Trophoblast cell (in vitro differentiated cells and primary cell): ENCODE results near the gene GPSM3.

Experiments
- DNase-seq, 2 donors: peaks; one replicate each; pipeline ENCODE4 v3.0.0-alpha.2; 2016
- H2AFZ ChIP-seq: 2 replicates; pipeline ENCODE4 v1.6.1; 2013; ENCODE audit warnings: low read length, moderate library complexity, mild to moderate bottlenecking; ENCODE audit not compliant: insufficient read depth, poor library complexity
- H2AK5ac ChIP-seq: 2 replicates; pipeline ENCODE4 v1.6.1; 2013; ENCODE audit warnings: mild to moderate bottlenecking, low read length
- H2BK120ac ChIP-seq: 2 replicates; pipeline ENCODE4 v1.6.1; 2013; ENCODE audit warnings: low read length, mild to moderate bottlenecking, moderate library complexity; ENCODE audit not compliant: insufficient read depth, poor library complexity
- H2BK12ac ChIP-seq: 2 replicates; pipeline ENCODE4 v1.6.1; 2013; ENCODE audit warnings: mild to moderate bottlenecking, low read length, moderate library complexity
- H2BK5ac ChIP-seq: 2 replicates; pipeline ENCODE4 v1.6.1; 2013; ENCODE audit warnings: low read length, low read depth, moderate library complexity, mild to moderate bottlenecking; ENCODE audit not compliant: poor library complexity
- H3K14ac ChIP-seq: 2 replicates; pipeline ENCODE4 v1.6.1; 2013; ENCODE audit warnings: mild to moderate bottlenecking, low read length
- H3K18ac ChIP-seq: 2 replicates; pipeline ENCODE4 v1.6.1; 2013; ENCODE audit warnings: mild to moderate bottlenecking, low read length
- H3K23ac ChIP-seq: 2 replicates; pipeline ENCODE4 v1.6.1; 2013; ENCODE audit warnings: low read length
- H3K27ac ChIP-seq: 2 replicates; pipeline ENCODE4 v1.5.1; 2013; ENCODE audit warnings: low read depth, mild to moderate bottlenecking, inconsistent platforms, low read length, moderate library complexity
- H3K27me3 ChIP-seq: 2 replicates; pipeline ENCODE4 v1.6.1; 2013; ENCODE audit warnings: inconsistent platforms, mild to moderate bottlenecking, low read length, moderate library complexity; ENCODE audit not compliant: insufficient read depth
- H3K36me3 ChIP-seq, 2 experiments: 1 replicate in 1 of 2; 2 replicates in 1 of 2; pipeline ENCODE4 v1.6.1; 2013; ENCODE audit warnings: low read length in 2 of 2, mild to moderate bottlenecking in 2 of 2, moderate library complexity in 1 of 2; ENCODE audit not compliant: insufficient read depth in 2 of 2, control insufficient read depth in 1 of 2
- H3K4ac ChIP-seq: 2 replicates; pipeline ENCODE4 v1.6.1; 2013; ENCODE audit warnings: low read depth, mild to moderate bottlenecking, low read length, moderate library complexity
- H3K4me1 ChIP-seq, 2 experiments: 1 replicate in 1 of 2; 2 replicates in 1 of 2; pipeline ENCODE4 v1.6.1; 2013; ENCODE audit warnings: low read length in 2 of 2, mild to moderate bottlenecking in 2 of 2, moderate library complexity in 1 of 2; ENCODE audit not compliant: insufficient read depth in 2 of 2, control insufficient read depth in 1 of 2
- H3K4me2 ChIP-seq: 2 replicates; pipeline ENCODE4 v1.6.1; 2013; ENCODE audit warnings: inconsistent platforms, mild to moderate bottlenecking, low read length, moderate library complexity
- H3K4me3 ChIP-seq: 2 replicates; pipeline ENCODE4 v1.5.1; 2013; ENCODE audit warnings: mild to moderate bottlenecking, low read depth, low read length, inconsistent platforms
- H3K79me1 ChIP-seq: one replicate; pipeline ENCODE4 v1.6.1; 2013; ENCODE audit warnings: low read length
- H3K79me2 ChIP-seq: 2 replicates; pipeline ENCODE4 v1.6.1; 2013; ENCODE audit warnings: low read length, mild to moderate bottlenecking; ENCODE audit not compliant: control insufficient read depth, insufficient read depth, poor library complexity
- H3K9ac ChIP-seq: 2 replicates; pipeline ENCODE4 v1.6.1; 2013; ENCODE audit warnings: mild to moderate bottlenecking, low read length
- H3K9me3 ChIP-seq: 2 replicates; pipeline ENCODE4 v1.6.1; 2013; ENCODE audit warnings: low read depth, mild to moderate bottlenecking, control low read depth, inconsistent platforms, low read length; ENCODE audit not compliant: insufficient read depth
- H4K12ac ChIP-seq: 2 replicates; pipeline ENCODE4 v1.6.1; 2013; ENCODE audit warnings: low read depth, mild to moderate bottlenecking, low read length, moderate library complexity
- H4K8ac ChIP-seq: 2 replicates; pipeline ENCODE4 v1.6.1; 2013; ENCODE audit warnings: low read depth, mild to moderate bottlenecking, low read length, moderate library complexity
- H4K91ac ChIP-seq: one replicate; pipeline ENCODE4 v1.6.1; 2013; ENCODE audit warnings: low read depth, mild to moderate bottlenecking, low read length, moderate library complexity
- WGBS: extraction: QIAGEN DNeasy Blood & Tissue Kit; methylation state at CpG from one replicate; pipeline ENCODE4 v1.1.7; 2013; ENCODE audit warnings: missing lambda C conversion rate; ENCODE audit not compliant: insufficient read length, insufficient coverage; ENCODE audit errors: extremely low coverage; 5-methylcytosine and 5-hydroxymethylcytosine counted together

GPSM3 gene

DNA sequence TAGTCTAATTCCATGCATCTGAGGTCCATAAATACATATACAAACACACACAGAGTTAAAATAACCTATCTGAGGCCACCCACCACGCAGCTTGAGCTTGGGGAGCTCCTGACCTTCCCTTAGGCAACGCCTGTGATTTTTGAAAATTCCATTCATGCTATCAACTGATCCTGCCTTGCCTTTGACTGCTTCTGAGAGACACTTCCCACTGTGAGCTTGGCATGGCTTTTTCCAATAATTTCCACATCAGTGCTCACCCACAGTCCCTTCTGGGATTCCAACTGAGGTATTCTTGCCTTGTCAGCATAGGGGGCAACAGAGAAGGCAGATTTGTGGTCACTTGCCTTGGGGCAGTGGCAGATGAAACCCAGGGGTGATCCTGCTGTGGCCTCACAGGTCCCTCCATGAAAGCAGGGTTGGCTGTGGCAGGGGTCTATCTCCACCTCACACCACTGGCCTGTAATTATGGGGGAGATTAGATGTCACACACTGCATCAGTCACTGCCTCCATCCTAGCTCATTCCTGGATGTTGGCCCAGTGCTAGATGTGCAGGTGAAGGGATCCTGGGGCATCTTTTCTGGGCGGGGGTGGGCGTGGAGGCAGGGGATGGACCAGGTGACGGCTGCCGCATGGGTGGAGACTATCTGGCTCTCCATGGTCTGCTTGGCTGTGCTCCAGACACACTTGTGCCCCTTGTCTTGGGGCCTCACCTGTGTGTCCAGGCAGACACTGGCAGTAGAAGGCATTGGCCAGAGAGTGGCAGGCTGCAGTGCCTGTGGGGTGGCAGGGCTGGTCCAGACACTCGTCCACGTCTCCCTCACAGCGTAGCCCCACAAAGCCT lies 11.2 kb upstream of the GPSM3 start:
- Histone ChIP-seq H2BK120ac (no peak overlapping the region), H3K79me1 (no peaks in the 10 kb centered on the region), H3K4ac (no peak overlapping the region), H3K4me3 (no peak overlapping the region), H3K14ac (no peak overlapping the region), H3K79me2 (no peaks in the 10 kb centered on the region), H3K4me2 (no peak overlapping the region), H2BK12ac (no peak overlapping the region), H3K9ac (no peak overlapping the region), H3K18ac (no peak overlapping the region), H2AFZ (no peak overlapping the region), H2AK5ac (no peak overlapping the region), H3K23ac (no peak overlapping the region), H4K12ac (no peak overlapping the region), H3K9me3 (no peaks in the 10 kb centered on the region), H3K36me3 (no peaks in the 10 kb centered on the region), H4K91ac (no peak overlapping the region), H3K27me3 (no peaks in the 10 kb centered on the region), H3K27ac (no peak overlapping the region), H2BK5ac (no peak overlapping the region), H4K8ac (no peak overlapping the region), H3K4me1 (no peaks in the 10 kb centered on the region)
- WGBS, result no CpG with 5 or more reads among the region's 9 CpGs
- no peak for DNase-seq

DNA sequence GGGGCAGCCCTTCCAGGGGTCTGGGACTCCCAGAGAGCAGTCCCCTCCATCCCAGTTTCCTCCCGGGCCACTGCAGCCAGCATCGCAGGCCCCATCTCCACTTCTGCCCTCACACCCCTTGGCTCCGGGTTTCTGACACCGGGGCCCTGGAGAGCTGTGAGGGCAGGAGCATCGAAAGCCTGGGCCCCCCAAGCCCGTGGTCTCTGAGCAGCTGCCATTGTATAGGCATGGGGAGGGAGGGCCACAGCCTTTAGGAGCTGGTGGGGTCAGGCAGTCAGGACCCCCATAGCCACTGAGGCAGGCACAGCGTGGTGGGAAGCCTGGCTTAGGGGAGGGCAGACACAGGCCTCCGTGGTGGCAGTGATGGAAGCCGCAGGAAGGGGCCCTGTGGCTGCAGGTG lies 9.7 kb upstream of the GPSM3 start:
- H3K14ac ChIP-seq, result no peak overlapping the region

GRCh38 chr6:32200711-32201475 lies 8.4 kb upstream of the GPSM3 start:
- Histone ChIP-seq H3K9ac (no peak overlapping the region), H2BK120ac (no peak overlapping the region), H2AK5ac (no peak overlapping the region), H4K12ac (no peak overlapping the region), H3K18ac (no peak overlapping the region), H3K4ac (no peak overlapping the region), H3K36me3 (no peaks in the 10 kb centered on the region), H2AFZ (no peak overlapping the region), H3K9me3 (no peaks in the 10 kb centered on the region), H3K14ac (no peak overlapping the region), H3K27me3 (no peaks in the 10 kb centered on the region), H2BK5ac (no peak overlapping the region), H3K23ac (no peak overlapping the region), H4K8ac (no peak overlapping the region), H3K27ac (no peak overlapping the region), H2BK12ac (no peak overlapping the region), H3K79me1 (peaks cover 9% of the 10 kb centered on the region), H3K4me2 (no peak overlapping the region), H3K4me1 (peaks cover 5 to 6% of the 10 kb centered on the region in 2 experiments), H4K91ac (no peak overlapping the region), H3K79me2 (peaks cover 4% of the 10 kb centered on the region), H3K4me3 (no peak overlapping the region)
- no peak for DNase-seq
- no CpG with 5 or more reads among the region's 13 CpGs for WGBS

More for the DNA sequence above, 9.7 kb upstream of the GPSM3 start:
- Histone ChIP-seq H3K79me1 (no peaks in the 10 kb centered on the region), H4K12ac (no peak overlapping the region), H3K4me2 (no peak overlapping the region), H2BK120ac (no peak overlapping the region), H4K8ac (no peak overlapping the region), H3K23ac (no peak overlapping the region), H3K4ac (no peak overlapping the region), H3K4me3 (no peak overlapping the region), H3K18ac (no peak overlapping the region), H2BK12ac (no peak overlapping the region), H3K4me1 (no peaks in the 10 kb centered on the region), H3K9me3 (no peaks in the 10 kb centered on the region), H2BK5ac (no peak overlapping the region), H3K36me3 (no peaks in the 10 kb centered on the region), H3K27ac (no peak overlapping the region), H3K9ac (no peak overlapping the region), H4K91ac (no peak overlapping the region), H3K27me3 (no peaks in the 10 kb centered on the region), H2AFZ (no peak overlapping the region), H3K79me2 (no peaks in the 10 kb centered on the region), H2AK5ac (no peak overlapping the region)
- no CpG with 5 or more reads among the region's 9 CpGs for WGBS
- DNase-seq, result no peak

- Histone ChIP-seq H3K23ac (no peak overlapping the region), H2BK120ac (no peak overlapping the region), H4K12ac (no peak overlapping the region), H3K36me3 (no peaks in the 10 kb centered on the region), H3K9me3 (no peaks in the 10 kb centered on the region), H2AFZ (no peak overlapping the region), H4K91ac (no peak overlapping the region), H2BK12ac (no peak overlapping the region), H3K79me1 (peaks cover 13% of the 10 kb centered on the region), H3K4ac (no peak overlapping the region), H3K4me1 (peaks cover 6 to 10% of the 10 kb centered on the region in 2 experiments), H3K79me2 (peaks cover 4% of the 10 kb centered on the region), H3K18ac (no peak overlapping the region), H3K27me3 (no peaks in the 10 kb centered on the region), H3K27ac (no peak overlapping the region), H3K4me2 (no peak overlapping the region), H2AK5ac (no peak overlapping the region), H3K4me3 (no peak overlapping the region), H4K8ac (no peak overlapping the region), H2BK5ac (no peak overlapping the region), H3K14ac (no peak overlapping the region), H3K9ac (no peak overlapping the region)
- no peak for DNase-seq
- no CpG with 5 or more reads among the region's 17 CpGs for WGBS
These were observed 6.4 kb upstream of the GPSM3 start for GRCh38 chr6:32198866-32199265.
